HG03432 (cell line): ENCODE measurements around the gene PHF13.
"Not testable (repeated sequence)": the region's sequence is repeated elsewhere in the genome, so short reads cannot be mapped to it uniquely, and the experiment has no call there.

Experiments used
- ATAC-seq: cut with Tn5 transposase; IDR thresholded peaks from one replicate; pipeline ENCODE4 v1.9.1; 2021; ENCODE audit warnings: mild to moderate bottlenecking, moderate library complexity; ENCODE audit not compliant: unreplicated experiment

PHF13 gene

GRCh38 chr1:6653436-6654290 is 40.1 kb downstream of the PHF13 start:
- no peak for ATAC-seq

GRCh38 chr1:6657138-6657537 is 43.6 kb downstream of the PHF13 start:
- no peak for ATAC-seq

- no peak for ATAC-seq
Measured at GRCh38 chr1:6658359-6659060, 45.0 kb downstream of the PHF13 start.

- no peak for ATAC-seq
Measured at GRCh38 chr1:6660415-6661049, 47.0 kb downstream of the PHF13 start.

GRCh38 chr1:6662468-6662867 is 48.9 kb downstream of the PHF13 start:
- ATAC-seq, result not testable (repeated sequence)

GRCh38 chr1:6666696-6667095 is 53.2 kb downstream of the PHF13 start:
- no peak for ATAC-seq

- ATAC-seq, result no peak
Measured at GRCh38 chr1:6667139-6667538, 53.6 kb downstream of the PHF13 start.

- ATAC-seq, result no peak
Measured at GRCh38 chr1:6668503-6668902, 55.0 kb downstream of the PHF13 start.

- ATAC-seq, result no peak
Measured at GRCh38 chr1:6672558-6672957, 59.0 kb downstream of the PHF13 start.
